ENCODE results near the gene IL17REL.

DNA sequence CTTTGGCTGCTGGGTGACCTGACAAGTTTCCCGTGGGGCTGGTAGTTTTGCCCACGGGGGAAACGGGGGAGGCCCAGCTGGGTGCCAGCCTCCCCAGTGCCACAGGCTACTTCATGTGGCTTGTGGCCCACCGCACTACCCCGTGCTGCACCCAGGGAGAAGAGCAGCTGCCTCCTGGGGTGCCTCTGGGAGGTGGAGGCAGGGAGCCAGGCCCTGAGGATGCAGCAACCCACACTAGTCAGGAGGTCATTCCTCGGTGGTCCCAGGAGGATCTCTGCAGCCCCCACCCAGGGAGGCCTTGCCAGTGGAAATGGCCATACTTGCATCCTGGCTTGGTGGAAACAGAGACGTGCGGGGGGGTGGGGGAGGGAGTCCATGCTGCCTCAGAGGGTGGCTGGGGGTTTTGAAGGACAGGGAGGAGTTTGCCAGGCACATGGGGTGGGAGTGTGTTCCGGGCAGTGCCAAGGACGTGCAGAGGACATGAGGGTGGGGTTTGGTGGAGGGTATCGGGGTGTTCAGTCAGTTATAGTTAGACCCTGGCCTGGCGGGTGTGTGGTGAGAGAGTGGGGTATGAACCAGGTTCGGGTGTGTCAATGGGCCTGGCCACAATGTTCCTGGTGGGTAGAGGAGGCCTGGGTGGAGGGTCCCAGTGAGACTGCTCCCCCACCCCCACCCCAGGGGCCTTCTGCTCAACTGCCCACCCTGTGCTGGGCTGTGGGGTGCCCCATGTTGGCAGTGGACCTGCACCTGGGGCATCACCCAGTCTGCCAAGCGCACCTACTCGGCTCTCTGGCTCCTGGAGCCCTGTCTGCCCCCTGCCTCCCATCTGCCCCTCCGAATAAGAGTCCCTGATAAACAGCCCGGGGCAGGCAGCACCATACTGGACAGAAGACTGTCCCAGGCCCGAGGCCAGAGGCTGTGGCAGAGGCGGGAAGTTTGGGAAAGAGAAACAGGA lies 48.2 kb downstream of the IL17REL start:
- TF ChIP-seq POLR2A (IDR thresholded peaks at IDR 0.05; ENCODE audit: low read depth, low read length) (peak; percentile 72; the same call in 1 of the 2 replicates), POLR2AphosphoS5 (IDR thresholded peaks at IDR 0.05; ENCODE audit: low read depth, low read length) (peak; percentile 70), TAF1 (IDR thresholded peaks at IDR 0.05; ENCODE audit: low read depth, low read length) (no peak), SPI1 (IDR thresholded peaks at IDR 0.05; ENCODE audit: low read depth, low read length) (no peak), PAX5 (IDR thresholded peaks at IDR 0.05; ENCODE audit: insufficient read depth, low read length, severe bottlenecking) (no peak), POU2F2 (IDR thresholded peaks at IDR 0.05; ENCODE audit: low read depth, low read length) (no peak)
